NCI-H2171 treated with DMSO at 0.1 percent for 48 hours (cell line): ENCODE results near the gene TBXA2R.
"Not testable (repeated sequence)": the region's sequence is repeated elsewhere in the genome, so short reads cannot be mapped to it uniquely, and the experiment has no call there.

ENCODE experiments used
- DNase-seq: peaks from one replicate; lab custom pipeline; 2025; lab: John Stamatoyannopoulos, UW

Gene TBXA2R

GRCh38 chr19:3577723-3578344 lies 28.8 kb downstream of the TBXA2R start:
- no peak for DNase-seq

GRCh38 chr19:3576696-3577443 lies 29.8 kb downstream of the TBXA2R start:
- no peak for DNase-seq

- DNase-seq = no peak
Measured at GRCh38 chr19:3575949-3576673, 30.6 kb downstream of the TBXA2R start.

- no peak for DNase-seq
Measured at GRCh38 chr19:3575260-3575741, 31.4 kb downstream of the TBXA2R start.

GRCh38 chr19:3573858-3574637 lies 32.6 kb downstream of the TBXA2R start:
- DNase-seq = peak; percentile 77

- DNase-seq = no peak
Measured at GRCh38 chr19:3573162-3573857, 33.4 kb downstream of the TBXA2R start.

- no peak for DNase-seq
Measured at GRCh38 chr19:3572855-3573161, 33.9 kb downstream of the TBXA2R start, which contains the start of gene HMG20B. Gene HMG20B (plus strand): TSS chr19:3572944. CDS start chr19:3573310, 366 bp downstream.

GRCh38 chr19:3572132-3572854 lies 34.4 kb downstream of the TBXA2R start:
- DNase-seq = peak; percentile 99

GRCh38 chr19:3570606-3571011 lies 36.1 kb downstream of the TBXA2R start:
- no peak for DNase-seq

GRCh38 chr19:3570042-3570441 lies 36.6 kb downstream of the TBXA2R start:
- not testable (repeated sequence) for DNase-seq

GRCh38 chr19:3565139-3565538 lies 41.5 kb downstream of the TBXA2R start:
- DNase-seq = no peak

- DNase-seq = no peak
Measured at GRCh38 chr19:3563709-3564524, 42.8 kb downstream of the TBXA2R start.

GRCh38 chr19:3557461-3558248 lies 49.0 kb downstream of the TBXA2R start, which contains the start of gene MFSD12:
Gene MFSD12 (minus strand): TSS chr19:3557586. CDS start chr19:3557403, 183 bp downstream.
- DNase-seq = peak; percentile 88

- peak; percentile 53 for DNase-seq
Measured at GRCh38 chr19:3556978-3557460, 49.7 kb downstream of the TBXA2R start.

GRCh38 chr19:3556423-3556977 lies 50.2 kb downstream of the TBXA2R start:
- DNase-seq = no peak

- no peak for DNase-seq
Measured at GRCh38 chr19:3555653-3556422, 50.8 kb downstream of the TBXA2R start.

- no peak for DNase-seq
Measured at GRCh38 chr19:3554254-3555083, 52.2 kb downstream of the TBXA2R start.
